Common myeloid progenitor, CD34-positive (primary cell): ENCODE measurements around the gene GALNT1.

Source experiments
- CTCF ChIA-PET: fragments of 350-600 bp; sonication (Branson Sonifier 250); formaldehyde crosslinking; loops from one replicate; lab custom pipeline; 2021; ENCODE audit warnings: antibody characterized with exemption; lab: Charles Lee
- POLR2A ChIA-PET: fragments of 350-600 bp; sonication (Branson Sonifier 250); formaldehyde crosslinking; loops from one replicate; lab custom pipeline; 2021; ENCODE audit warnings: antibody characterized with exemption; lab: Charles Lee
- DNase-seq, 3 donors: peaks; one replicate each; pipeline versions ENCODE4 v3.0.0 to v3.0.0-alpha.2; 2013
- H3K27ac ChIP-seq, 2 experiments: 1 replicate in 1 of 2; 2 replicates in 1 of 2; pipeline ENCODE4 v1.7.0; 2013; ENCODE audit warnings: inconsistent platforms in 2 of 2, low read length in 2 of 2, mild to moderate bottlenecking in 2 of 2, low read depth in 1 of 2, moderate library complexity in 1 of 2; ENCODE audit not compliant: severe bottlenecking in 2 of 2, insufficient read depth in 1 of 2, poor library complexity in 1 of 2
- H3K27me3 ChIP-seq, 5 experiments: replicated peaks in 2 of 5; 1 replicate in 3 of 5; 2 replicates in 2 of 5; pipeline versions ENCODE4 v1.6.1 to v1.7.0; 2013; ENCODE audit warnings: low read length in 4 of 5, mild to moderate bottlenecking in 2 of 5, moderate library complexity in 2 of 5, inconsistent platforms in 1 of 5; ENCODE audit not compliant: insufficient read depth in 5 of 5, control insufficient read depth in 4 of 5
- H3K36me3 ChIP-seq, 4 experiments: 1 replicate in 2 of 4; 2 replicates in 2 of 4; pipeline versions ENCODE4 v1.6.1 to v1.7.0; 2013; ENCODE audit warnings: low read length in 3 of 4, control low read depth in 1 of 4, mild to moderate bottlenecking in 1 of 4; ENCODE audit not compliant: control insufficient read depth in 4 of 4, insufficient read depth in 4 of 4
- H3K4me1 ChIP-seq, 4 experiments: 1 replicate in 3 of 4; 2 replicates in 1 of 4; pipeline versions ENCODE4 v1.6.1 to v1.7.1; 2013; ENCODE audit warnings: low read length in 3 of 4, mild to moderate bottlenecking in 3 of 4, control low read depth in 1 of 4, inconsistent platforms in 1 of 4, moderate library complexity in 1 of 4; ENCODE audit not compliant: control insufficient read depth in 4 of 4, insufficient read depth in 4 of 4; ENCODE audit errors: control extremely low read depth in 1 of 4
- H3K4me3 ChIP-seq, 7 experiments: 1 replicate in 4 of 7; 2 replicates in 3 of 7; pipeline versions ENCODE4 v1.5.1 to v1.7.0; 2013; ENCODE audit warnings: mild to moderate bottlenecking in 7 of 7, low read length in 6 of 7, moderate library complexity in 6 of 7, inconsistent platforms in 2 of 7, low read depth in 2 of 7, control low read depth in 1 of 7; ENCODE audit not compliant: insufficient read depth in 4 of 7, control insufficient read depth in 1 of 7; ENCODE audit errors: extremely low read depth in 1 of 7
- H3K9me3 ChIP-seq, 5 experiments: 1 replicate in 4 of 5; 2 replicates in 1 of 5; pipeline versions ENCODE4 v1.6.1 to v1.7.1; 2013; ENCODE audit warnings: low read length in 4 of 5, mild to moderate bottlenecking in 2 of 5, inconsistent platforms in 1 of 5, low read depth in 1 of 5, moderate library complexity in 1 of 5; ENCODE audit not compliant: control insufficient read depth in 4 of 5, insufficient read depth in 2 of 5; ENCODE audit errors: control extremely low read depth in 1 of 5
- WGBS: methylation state at CpG from one replicate; pipeline ENCODE4 v1.1.5; 2013; ENCODE audit not compliant: insufficient coverage; 5-methylcytosine and 5-hydroxymethylcytosine counted together

Gene GALNT1

GRCh38 chr18:35619941-35620340, 38.4 kb downstream of the GALNT1 start:
- 53% methylated on average over 2 of the region's 4 CpGs for WGBS
- Histone ChIP-seq H3K4me1 (peaks cover 17 to 61% (median 41%) of the 10 kb centered on the region in 4 experiments), H3K27ac (peak overlapping the region in 1 of 2 experiments; percentile 20), H3K36me3 (no peaks in the 10 kb centered on the region), H3K9me3 (peaks cover 0 to 9% (median 0%) of the 10 kb centered on the region in 5 experiments), H3K27me3 (no peaks in the 10 kb centered on the region), H3K4me3 (peak overlapping the region in 1 of 7 experiments; percentile 40)
- POLR2A ChIA-PET, result no interaction called here
- peak in 1 of 3 donors; percentile 18 for DNase-seq
- CTCF ChIA-PET, result interaction anchor here (1.1 kb wide), 1 partner anchor 37 kb away, joined by 3 read pairs; no protein-coding TSS in a partner anchor

- no peak overlapping the region for H3K27ac ChIP-seq
- no peak for DNase-seq
- peaks cover 15 to 52% (median 37%) of the 10 kb centered on the region in 4 experiments for H3K4me1 ChIP-seq
- H3K27me3 ChIP-seq, result no peaks in the 10 kb centered on the region
- H3K9me3 ChIP-seq, result peaks cover 0 to 18% (median 2%) of the 10 kb centered on the region in 5 experiments
- no peak overlapping the region for H3K4me3 ChIP-seq
- ChIA-PET POLR2A (interaction anchor here (0.6 kb wide), 1 partner anchor 152 kb away, joined by 4 read pairs; no protein-coding TSS in a partner anchor), CTCF (no interaction called here)
- 67% methylated on average over 1 of the region's 3 CpGs for WGBS
- H3K36me3 ChIP-seq, result peaks cover 0 to 5% (median under 1%) of the 10 kb centered on the region in 4 experiments
Observed at GRCh38 chr18:35620765-35621164, 39.2 kb downstream of the GALNT1 start.

- H3K27ac ChIP-seq, result no peak overlapping the region
- H3K9me3 ChIP-seq, result peaks cover 2 to 38% (median 8%) of the 10 kb centered on the region in 5 experiments
- POLR2A ChIA-PET, result no interaction called here
- DNase-seq, result peak in 1 of 3 donors; percentile 22
- no peak overlapping the region for H3K4me3 ChIP-seq
- H3K36me3 ChIP-seq, result peaks cover 2 to 11% (median 5%) of the 10 kb centered on the region in 4 experiments
- CTCF ChIA-PET, result no interaction called here
- H3K4me1 ChIP-seq, result peaks cover 0 to 29% (median 17%) of the 10 kb centered on the region in 4 experiments
- no peaks in the 10 kb centered on the region for H3K27me3 ChIP-seq
Observed at GRCh38 chr18:35623255-35623654, 41.7 kb downstream of the GALNT1 start.

DNA sequence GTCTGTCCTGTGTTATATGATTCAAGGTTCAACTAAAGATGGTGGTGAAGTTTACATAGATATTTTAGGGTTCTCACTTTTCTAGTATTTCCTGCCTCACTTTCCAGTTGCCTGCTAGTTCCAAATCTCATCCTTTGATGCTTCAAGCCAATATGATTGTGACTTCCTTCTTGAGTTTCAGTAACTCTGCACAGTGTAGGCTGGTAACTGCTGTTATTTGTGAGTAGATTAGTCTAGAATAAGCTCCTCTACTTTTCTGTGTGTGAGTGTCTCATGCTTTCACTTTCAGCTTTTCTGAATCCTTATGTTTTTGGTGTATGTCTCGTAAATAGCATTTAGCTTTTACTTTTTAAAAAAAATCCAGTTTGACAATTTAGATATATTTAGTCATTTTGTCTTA, 42.6 kb downstream of the GALNT1 start:
- CTCF ChIA-PET, result interaction anchor here (0.7 kb wide), 1 partner anchor 222 kb away, joined by 3 read pairs; no protein-coding TSS in a partner anchor
- POLR2A ChIA-PET, result no interaction called here
- no peak overlapping the region for H3K27ac ChIP-seq
- peaks cover 2 to 11% (median 5%) of the 10 kb centered on the region in 4 experiments for H3K36me3 ChIP-seq
- DNase-seq, result no peak
- peaks cover 0 to 21% (median 12%) of the 10 kb centered on the region in 4 experiments for H3K4me1 ChIP-seq
- no CpG with 5 or more reads among the region's 1 CpG for WGBS
- H3K4me3 ChIP-seq, result no peak overlapping the region
- H3K27me3 ChIP-seq, result no peaks in the 10 kb centered on the region
- H3K9me3 ChIP-seq, result peaks cover 2 to 41% (median 8%) of the 10 kb centered on the region in 5 experiments

DNA sequence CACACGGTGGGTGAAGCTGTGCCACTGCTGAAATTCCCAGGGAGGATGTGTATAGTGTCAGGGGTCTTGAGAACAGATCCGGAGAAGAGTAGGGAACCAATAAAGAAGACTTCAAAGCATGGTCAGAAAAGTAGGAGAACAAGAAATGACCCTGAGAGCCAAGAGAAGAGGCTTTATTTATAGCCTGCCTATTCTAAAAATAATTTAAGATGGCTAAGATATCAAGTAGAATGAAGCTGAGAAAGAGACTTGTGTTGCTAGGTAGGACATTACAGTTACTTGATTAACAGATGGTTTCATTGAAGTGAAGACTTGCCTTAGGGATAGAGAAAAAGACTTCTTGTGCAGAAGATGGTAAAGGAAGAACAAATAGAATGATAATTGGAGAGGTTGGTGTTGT, 43.7 kb downstream of the GALNT1 start:
- CTCF ChIA-PET, result no interaction called here
- no peak for DNase-seq
- Histone ChIP-seq H3K27ac (no peak overlapping the region), H3K36me3 (peaks cover 2 to 11% (median 5%) of the 10 kb centered on the region in 4 experiments), H3K27me3 (no peaks in the 10 kb centered on the region), H3K4me3 (no peak overlapping the region), H3K4me1 (peaks cover 0 to 12% (median 2%) of the 10 kb centered on the region in 4 experiments), H3K9me3 (peaks cover 2 to 41% (median 8%) of the 10 kb centered on the region in 5 experiments)
- WGBS, result 100% methylated on average over 2 of the region's 2 CpGs
- POLR2A ChIA-PET, result no interaction called here

GRCh38 chr18:35633761-35634160, 52.2 kb downstream of the GALNT1 start:
- H3K9me3 ChIP-seq, result peaks cover 0 to 21% (median 8%) of the 10 kb centered on the region in 5 experiments
- H3K4me3 ChIP-seq, result no peak overlapping the region
- no peaks in the 10 kb centered on the region for H3K4me1 ChIP-seq
- DNase-seq, result no peak
- peaks cover 0 to 10% (median 6%) of the 10 kb centered on the region in 4 experiments for H3K36me3 ChIP-seq
- ChIA-PET POLR2A (no interaction called here), CTCF (no interaction called here)
- no peak overlapping the region for H3K27ac ChIP-seq
- no peaks in the 10 kb centered on the region for H3K27me3 ChIP-seq

DNA sequence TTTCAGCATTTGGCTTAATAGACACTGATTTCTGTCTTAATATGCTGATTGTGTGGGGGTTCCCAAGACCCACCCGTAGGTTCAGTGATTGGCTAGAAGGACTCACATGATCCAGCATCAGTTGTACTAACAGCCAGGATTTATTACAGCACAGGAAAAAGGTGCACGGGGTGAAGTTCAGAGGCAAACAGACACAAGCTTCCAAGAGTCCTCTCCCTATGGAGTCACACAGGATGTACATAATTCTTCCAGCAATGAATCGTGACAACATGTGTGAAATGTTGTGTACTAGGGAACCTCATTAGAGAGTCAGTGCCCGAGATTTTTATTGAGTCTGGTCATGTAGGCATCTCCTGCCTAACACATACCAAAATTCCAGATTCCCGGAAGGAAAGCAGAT, 52.8 kb downstream of the GALNT1 start:
- Histone ChIP-seq H3K4me3 (no peak overlapping the region), H3K4me1 (no peaks in the 10 kb centered on the region), H3K27ac (no peak overlapping the region), H3K9me3 (peaks cover 0 to 23% (median 11%) of the 10 kb centered on the region in 5 experiments), H3K27me3 (no peaks in the 10 kb centered on the region), H3K36me3 (peaks cover 0 to 13% (median 7%) of the 10 kb centered on the region in 4 experiments)
- 58% methylated on average over 2 of the region's 5 CpGs for WGBS
- ChIA-PET CTCF (no interaction called here), POLR2A (interaction anchor here (0.6 kb wide), 1 partner anchor 10 kb away, joined by 6 read pairs; no protein-coding TSS in a partner anchor)
- no peak for DNase-seq
